ENCODE results near the gene MPP2. TPM values are rescaled to one million over a fixed set of nuclear protein-coding genes. Genes with fewer than 3 reads are reported as not detected.

MPP2 gene
- total and polyA plus RNA-seq, 9 of the 15 experiments (the other 6 are each of a cell fraction or from before 2014, with no cell fraction given) = 0.04 to 1.0 (median 0.24) TPM

DNA sequence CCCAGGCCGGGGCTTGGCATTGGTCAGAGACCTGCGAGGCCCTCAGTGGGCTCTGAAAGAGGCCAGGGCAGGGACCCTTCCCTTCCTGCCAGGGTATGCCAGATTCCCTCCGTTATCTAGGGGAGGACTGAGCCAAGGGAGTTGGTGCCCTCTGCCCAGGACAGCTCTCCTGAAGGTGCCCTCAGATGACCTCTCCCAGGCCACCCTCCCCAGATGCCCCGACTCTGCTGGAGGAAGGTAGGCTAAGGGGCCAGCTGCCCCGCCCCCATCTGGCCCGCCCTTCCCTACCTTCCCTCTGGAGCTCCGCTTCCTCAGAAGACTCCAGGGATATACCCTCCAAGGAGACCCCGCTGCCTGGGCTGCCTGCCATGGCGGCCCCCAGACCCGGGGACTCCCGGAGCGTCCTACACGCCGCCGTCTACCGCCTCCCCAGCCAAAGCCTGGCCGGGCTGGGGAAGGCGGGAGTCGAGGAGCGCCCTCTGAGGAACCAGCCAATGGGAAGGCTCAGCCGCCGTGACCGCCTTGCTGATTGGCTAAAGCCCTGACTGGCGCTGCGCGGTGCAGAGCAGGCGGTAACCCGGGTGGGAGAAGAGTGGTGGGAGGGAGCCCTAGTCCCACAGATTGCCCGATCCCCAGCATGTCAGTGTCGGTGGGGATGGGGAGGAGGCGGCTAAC, 7.0 kb downstream of the MPP2 start (continued):
- TF ChIP-seq ZNF277 (CRISPR knock-in tag; IDR thresholded peaks at IDR 0.05; ENCODE audit: borderline replicate concordance) = no peak
- no peak for TF ChIP-seq BCL6 (CRISPR knock-in tag; IDR thresholded peaks at IDR 0.05)
- peak; percentile 66 for TF ChIP-seq RBM25 (IDR thresholded peaks at IDR 0.05; ENCODE audit: low read depth, low read length, severe bottlenecking)
- TF ChIP-seq PHB (CRISPR knock-in tag; IDR thresholded peaks at IDR 0.05) = no peak
- TF ChIP-seq CHCHD3 (CRISPR knock-in tag; IDR thresholded peaks at IDR 0.05) = no peak
- no peak for TF ChIP-seq NFIX (CRISPR knock-in tag; IDR thresholded peaks at IDR 0.05; ENCODE audit: low read depth)
- TF ChIP-seq CHD2 (IDR thresholded peaks at IDR 0.05; ENCODE audit: low read depth, low read length) = peak; percentile 70
- TF ChIP-seq KLF6 (CRISPR knock-in tag; IDR thresholded peaks at IDR 0.05; ENCODE audit: borderline replicate concordance) = no peak
- TF ChIP-seq ZNF444 (CRISPR knock-in tag; IDR thresholded peaks at IDR 0.05) = no peak
- no peak for TF ChIP-seq GMEB1 (CRISPR knock-in tag; IDR thresholded peaks at IDR 0.05)
- TF ChIP-seq POLR2AphosphoS2 (IDR thresholded peaks at IDR 0.05; ENCODE audit: low read length) = no peak
- peak; percentile 84 for TF ChIP-seq MAX (CRISPR knock-in tag; IDR thresholded peaks at IDR 0.05)
- no peak for TF ChIP-seq POLR3G (IDR thresholded peaks at IDR 0.05; ENCODE audit: extremely low read depth, insufficient read length, insufficient replicate concordance)
- TF ChIP-seq CBFA2T3 (IDR thresholded peaks at IDR 0.05) = no peak
- no peak for TF ChIP-seq MITF (IDR thresholded peaks at IDR 0.05)
- peak; percentile 53 for TF ChIP-seq CXXC5 (CRISPR knock-in tag; IDR thresholded peaks at IDR 0.05)
- TF ChIP-seq JUND (IDR thresholded peaks at IDR 0.05; ENCODE audit: borderline replicate concordance, low read depth, low read length) = no peak
- no peak for TF ChIP-seq JUND (tag; IDR thresholded peaks at IDR 0.05; ENCODE audit: borderline replicate concordance, low read depth, low read length)
- TF ChIP-seq, protein P1, sequence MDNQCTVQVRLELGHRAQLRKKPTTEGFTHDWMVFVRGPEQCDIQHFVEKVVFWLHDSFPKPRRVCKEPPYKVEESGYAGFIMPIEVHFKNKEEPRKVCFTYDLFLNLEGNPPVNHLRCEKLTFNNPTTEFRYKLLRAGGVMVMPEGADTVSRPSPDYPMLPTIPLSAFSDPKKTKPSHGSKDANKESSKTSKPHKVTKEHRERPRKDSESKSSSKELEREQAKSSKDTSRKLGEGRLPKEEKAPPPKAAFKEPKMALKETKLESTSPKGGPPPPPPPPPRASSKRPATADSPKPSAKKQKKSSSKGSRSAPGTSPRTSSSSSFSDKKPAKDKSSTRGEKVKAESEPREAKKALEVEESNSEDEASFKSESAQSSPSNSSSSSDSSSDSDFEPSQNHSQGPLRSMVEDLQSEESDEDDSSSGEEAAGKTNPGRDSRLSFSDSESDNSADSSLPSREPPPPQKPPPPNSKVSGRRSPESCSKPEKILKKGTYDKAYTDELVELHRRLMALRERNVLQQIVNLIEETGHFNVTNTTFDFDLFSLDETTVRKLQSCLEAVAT (IDR thresholded peaks at IDR 0.05) = no peak
- TF ChIP-seq NEUROD1 (IDR thresholded peaks at IDR 0.05; ENCODE audit: borderline replicate concordance, low read depth, low read length, partially characterized antibody) = peak; percentile 38

Measured in K562 (cell line).